Measurements from ENCODE around the gene CMTR2. TPM values are rescaled to one million over a fixed set of nuclear protein-coding genes. Genes with fewer than 3 reads are reported as not detected.

Gene CMTR2
- total RNA-seq = 10 to 100 TPM; 18.6 to 35.7 TPM
- polyA plus RNA-seq = 1 to 10 TPM; 8.8 to 9.4 TPM
- long read RNA-seq, donor 1, full-length matches to known transcripts = 12 of 12 reads
- long read RNA-seq, donor 1, partial matches to known transcripts = 0 of 12 reads
- long read RNA-seq, donor 1, other reads (novel, unspliced or antisense) = 0 of 12 reads
- long read RNA-seq, donor 2, full-length matches to known transcripts = 4 of 4 reads
- long read RNA-seq, donor 2, partial matches to known transcripts = 0 of 4 reads
- long read RNA-seq, donor 2, other reads (novel, unspliced or antisense) = 0 of 4 reads
- long read RNA-seq, donor 3, full-length matches to known transcripts = 5 of 5 reads
- long read RNA-seq, donor 3, partial matches to known transcripts = 0 of 5 reads
- long read RNA-seq, donor 3, other reads (novel, unspliced or antisense) = 0 of 5 reads
- long read RNA-seq, donor 4, full-length matches to known transcripts = 4 of 4 reads
- long read RNA-seq, donor 4, partial matches to known transcripts = 0 of 4 reads
- long read RNA-seq, donor 4, other reads (novel, unspliced or antisense) = 0 of 4 reads
- long read RNA-seq, donor 5, full-length matches to known transcripts = 8 of 8 reads
- long read RNA-seq, donor 5, partial matches to known transcripts = 0 of 8 reads
- long read RNA-seq, donor 5, other reads (novel, unspliced or antisense) = 0 of 8 reads

- ATAC-seq (ENCODE audit: insufficient read depth, low FRiP score) = peak; percentile 96
- H3K9me3 ChIP-seq (ENCODE audit: control insufficient read depth in 4 of 4, insufficient read depth in 3 of 4, low read length in 3 of 4) = no peaks in the 10 kb centered on the region
- peak; percentile 98 to 99 (median 98) for DNase-seq
- peak within 1 kb of the TSS; percentile 71 for H3K4me3 ChIP-seq
- peaks cover 0 to 17% (median 4%) of the 10 kb centered on the region in 5 donors for H3K4me1 ChIP-seq (ENCODE audit: control insufficient read depth in 5 of 5, insufficient read depth in 5 of 5, low read length in 5 of 5)
- peaks cover 9 to 22% (median 17%) of the 10 kb centered on the region in 4 donors for H3K36me3 ChIP-seq (ENCODE audit: control insufficient read depth in 4 of 4, insufficient read depth in 4 of 4, low read length in 4 of 4)
- 0% methylated on average over 60 of the region's 60 CpGs for WGBS, 2 donors
- H3K27me3 ChIP-seq (ENCODE audit: control insufficient read depth in 3 of 3, insufficient read depth in 3 of 3, low read length in 2 of 3) = no peaks in the 10 kb centered on the region
- H3K27ac ChIP-seq (ENCODE audit: low read depth in 1 of 2, low read length in 1 of 2) = peak within 1 kb of the TSS; percentile 71 to 94
- no peak for TF ChIP-seq CTCF (IDR thresholded peaks at IDR 0.05; ENCODE audit: control extremely low read depth, extremely low read depth)
- H3K9ac ChIP-seq (ENCODE audit: insufficient read depth in 1 of 2, low read length in 2 of 2) = peak within 1 kb of the TSS; percentile 92
Measured at GRCh38 chr16:71288890-71289731, at the start of gene CMTR2. Gene CMTR2 (minus strand): TSS chr16:71289402. CDS start chr16:71285920, 3,482 bp downstream.

DNA sequence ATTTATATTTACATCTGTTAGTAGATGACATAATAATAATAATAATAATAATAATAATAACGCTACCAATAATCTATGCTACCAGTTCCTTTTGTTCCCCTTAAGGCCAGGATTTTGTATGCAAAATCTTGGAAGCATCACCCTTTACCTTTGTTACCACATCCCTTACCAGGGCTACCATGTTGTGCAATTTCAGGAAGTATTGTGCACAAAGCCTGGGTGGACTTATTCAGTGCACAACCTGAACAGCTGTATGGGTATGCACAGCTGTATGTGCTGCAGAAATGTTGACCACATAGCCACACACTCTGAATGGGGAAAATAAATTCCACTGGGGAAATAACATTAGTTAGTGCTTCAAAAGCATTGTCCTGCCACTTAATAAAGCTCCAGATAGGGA is 49.4 kb upstream of the CMTR2 start:
- 85 to 86% methylated on average over 1 of the region's 1 CpG for WGBS, 2 donors
- Histone ChIP-seq H3K27ac (ENCODE audit: low read depth in 1 of 2, low read length in 1 of 2) (no peak overlapping the region), H3K4me3 (no peak overlapping the region)

GRCh38 chr16:71338193-71338592 is 49.0 kb upstream of the CMTR2 start:
- H3K9ac ChIP-seq (ENCODE audit: insufficient read depth in 1 of 2, low read length in 2 of 2) = no peak overlapping the region
- peaks cover 0 to 2% (median 0%) of the 10 kb centered on the region in 4 donors for H3K9me3 ChIP-seq (ENCODE audit: control insufficient read depth in 4 of 4, insufficient read depth in 3 of 4, low read length in 3 of 4)
- H3K27me3 ChIP-seq (ENCODE audit: control insufficient read depth in 3 of 3, insufficient read depth in 3 of 3, low read length in 2 of 3) = no peaks in the 10 kb centered on the region
- 75 to 82% methylated on average over 2 of the region's 2 CpGs for WGBS, 2 donors
- H3K4me1 ChIP-seq (ENCODE audit: control insufficient read depth in 5 of 5, insufficient read depth in 5 of 5, low read length in 5 of 5) = no peaks in the 10 kb centered on the region
- no peak overlapping the region for H3K4me3 ChIP-seq
- no peak for TF ChIP-seq CTCF (IDR thresholded peaks at IDR 0.05; ENCODE audit: control extremely low read depth, extremely low read depth)
- H3K27ac ChIP-seq (ENCODE audit: low read depth in 1 of 2, low read length in 1 of 2) = no peak overlapping the region
- DNase-seq = no peak
- ATAC-seq (ENCODE audit: insufficient read depth, low FRiP score) = no peak
- H3K36me3 ChIP-seq (ENCODE audit: control insufficient read depth in 4 of 4, insufficient read depth in 4 of 4, low read length in 4 of 4) = no peaks in the 10 kb centered on the region

More for the DNA sequence above, 49.4 kb upstream of the CMTR2 start:
- Histone ChIP-seq H3K27me3 (ENCODE audit: control insufficient read depth in 3 of 3, insufficient read depth in 3 of 3, low read length in 2 of 3) (no peaks in the 10 kb centered on the region), H3K4me1 (ENCODE audit: control insufficient read depth in 5 of 5, insufficient read depth in 5 of 5, low read length in 5 of 5) (no peaks in the 10 kb centered on the region), H3K36me3 (ENCODE audit: control insufficient read depth in 4 of 4, insufficient read depth in 4 of 4, low read length in 4 of 4) (no peaks in the 10 kb centered on the region), H3K9me3 (ENCODE audit: control insufficient read depth in 4 of 4, insufficient read depth in 3 of 4, low read length in 3 of 4) (peaks cover 0 to 2% (median 0%) of the 10 kb centered on the region in 4 donors), H3K9ac (ENCODE audit: insufficient read depth in 1 of 2, low read length in 2 of 2) (no peak overlapping the region)
- no peak for ATAC-seq (ENCODE audit: insufficient read depth, low FRiP score)
- DNase-seq = no peak
- TF ChIP-seq CTCF (IDR thresholded peaks at IDR 0.05; ENCODE audit: control extremely low read depth, extremely low read depth) = no peak
